D721Med (cell line): ENCODE results near the gene SLC39A5.
A peak's percentile ranks its signal among the peaks of the same experiment; 100 is the strongest.

Experiments
- DNase-seq: peaks from one replicate; pipeline ENCODE4 v3.0.0; 2011; ENCODE audit warnings: low spot score; ENCODE audit not compliant: insufficient read length
- FAIRE-seq: peaks from 2 replicates; lab custom pipeline; 2011; peaks lifted over from hg19 to GRCh38; lab: Jason Lieb, UNC
- TF ChIP-seq, protein P1 (sequence below): IDR thresholded peaks from 2 replicates; pipeline ENCODE4 v1.5.1; 2012; ENCODE audit warnings: mild to moderate bottlenecking, control low read depth; ENCODE audit not compliant: insufficient read depth; ENCODE audit errors: missing control alignments

SLC39A5 gene

DNA sequence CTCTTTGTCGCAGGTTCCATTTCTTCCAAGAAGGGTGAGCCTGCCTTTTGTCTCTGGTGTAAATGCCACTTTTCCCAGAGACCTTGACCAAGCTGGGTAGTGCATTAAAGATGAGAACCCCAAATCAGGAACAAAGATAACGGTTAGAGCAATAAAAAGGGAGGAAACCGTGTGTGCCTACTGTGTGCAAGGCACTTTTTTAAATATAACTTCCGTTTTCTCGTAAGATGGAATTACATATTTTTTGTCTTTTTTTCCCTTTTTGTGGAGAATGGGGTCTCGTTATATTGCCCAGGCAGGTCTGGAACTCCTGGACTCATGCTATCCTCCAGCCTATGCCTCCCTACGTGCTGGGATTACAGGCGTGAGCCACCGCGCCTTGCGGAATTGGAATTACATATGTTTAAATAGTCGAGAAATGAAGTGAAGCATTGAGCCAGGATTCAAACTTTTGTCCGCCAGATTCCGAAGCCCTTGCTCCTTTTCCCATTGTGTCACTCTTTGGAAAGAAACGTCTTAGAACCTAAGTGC lies 6.2 kb upstream of the SLC39A5 start:
- DNase-seq, result no peak
- TF ChIP-seq, protein P1, sequence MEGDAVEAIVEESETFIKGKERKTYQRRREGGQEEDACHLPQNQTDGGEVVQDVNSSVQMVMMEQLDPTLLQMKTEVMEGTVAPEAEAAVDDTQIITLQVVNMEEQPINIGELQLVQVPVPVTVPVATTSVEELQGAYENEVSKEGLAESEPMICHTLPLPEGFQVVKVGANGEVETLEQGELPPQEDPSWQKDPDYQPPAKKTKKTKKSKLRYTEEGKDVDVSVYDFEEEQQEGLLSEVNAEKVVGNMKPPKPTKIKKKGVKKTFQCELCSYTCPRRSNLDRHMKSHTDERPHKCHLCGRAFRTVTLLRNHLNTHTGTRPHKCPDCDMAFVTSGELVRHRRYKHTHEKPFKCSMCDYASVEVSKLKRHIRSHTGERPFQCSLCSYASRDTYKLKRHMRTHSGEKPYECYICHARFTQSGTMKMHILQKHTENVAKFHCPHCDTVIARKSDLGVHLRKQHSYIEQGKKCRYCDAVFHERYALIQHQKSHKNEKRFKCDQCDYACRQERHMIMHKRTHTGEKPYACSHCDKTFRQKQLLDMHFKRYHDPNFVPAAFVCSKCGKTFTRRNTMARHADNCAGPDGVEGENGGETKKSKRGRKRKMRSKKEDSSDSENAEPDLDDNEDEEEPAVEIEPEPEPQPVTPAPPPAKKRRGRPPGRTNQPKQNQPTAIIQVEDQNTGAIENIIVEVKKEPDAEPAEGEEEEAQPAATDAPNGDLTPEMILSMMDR, result no peak
- FAIRE-seq, result no peak

DNA sequence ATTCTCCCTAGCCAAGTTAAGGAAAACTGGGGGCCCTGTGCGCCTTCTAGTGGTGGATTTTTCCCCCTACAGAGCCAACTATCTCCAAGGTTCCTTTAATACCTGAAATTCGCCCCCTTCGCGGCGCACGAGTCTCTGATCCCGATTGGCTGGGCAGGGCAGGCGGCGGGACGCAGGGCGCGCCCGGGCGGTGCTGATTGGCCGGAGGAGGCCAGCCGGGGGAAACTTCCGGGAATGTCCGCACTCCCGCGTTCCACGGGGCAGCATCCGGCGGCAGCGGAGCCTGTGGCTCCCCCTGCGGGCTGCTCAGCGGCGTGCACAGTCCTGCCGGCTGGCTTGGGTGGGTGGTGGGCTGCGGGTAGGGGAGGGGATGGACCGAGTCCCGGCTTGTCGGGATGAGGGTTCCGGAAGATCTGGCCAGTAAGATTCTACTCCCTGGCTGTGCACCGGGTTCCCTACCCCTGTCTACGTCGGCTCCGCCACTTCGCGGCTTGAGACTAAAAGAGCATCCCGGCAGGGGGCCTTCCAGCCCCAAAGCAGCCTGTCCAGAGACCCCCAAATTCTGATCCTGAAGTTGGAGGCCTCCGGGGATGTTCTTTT lies 5.6 kb upstream of the SLC39A5 start, which contains the start of gene NABP2:
TSS of gene NABP2 (plus strand) at position 241 of the 600 bp plus-strand sequence. CDS start 515 bp downstream, outside the sequence.
- FAIRE-seq (no peak), DNase-seq (peak; percentile 97)
- TF ChIP-seq, protein P1, result peak; percentile 61

DNA sequence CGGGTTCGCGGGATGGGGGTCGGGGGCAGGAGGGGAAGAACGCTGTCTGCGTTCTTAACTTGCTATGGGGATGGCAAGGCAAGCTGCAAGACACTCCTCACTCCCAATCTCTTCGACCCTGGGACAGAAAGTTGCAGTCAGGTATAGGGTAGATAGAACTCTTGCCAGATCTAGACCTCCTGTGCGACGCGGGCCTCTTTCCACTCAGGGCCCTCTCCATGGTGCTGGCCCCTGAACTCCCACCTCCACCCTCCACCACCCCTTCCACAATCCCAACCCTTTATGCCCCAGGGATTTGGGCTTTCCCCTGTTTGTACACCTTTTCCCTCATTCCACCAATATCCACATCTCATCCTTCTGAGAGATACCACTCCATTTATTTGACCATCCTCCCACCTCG lies 4.9 kb upstream of the SLC39A5 start:
- FAIRE-seq (no peak), DNase-seq (no peak)
- TF ChIP-seq, protein P1, result no peak

DNA sequence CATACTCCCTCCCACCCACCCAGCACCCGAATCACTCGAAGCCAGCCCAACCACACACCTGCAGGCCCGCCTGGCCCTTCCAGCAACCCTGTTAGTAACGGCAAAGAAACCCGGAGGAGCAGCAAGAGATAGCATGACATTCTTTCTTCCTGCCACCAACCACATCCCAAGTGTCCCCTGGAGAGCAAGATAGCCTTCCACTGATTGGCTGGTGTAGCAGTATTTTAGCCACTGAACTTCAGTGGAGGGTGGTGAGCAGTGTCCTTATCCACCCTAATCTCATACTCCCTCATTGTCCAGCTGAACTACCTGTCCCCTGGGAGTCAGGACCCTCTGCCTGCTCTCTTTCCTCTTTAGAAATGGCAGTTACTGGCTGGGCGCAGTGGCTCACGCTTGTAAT lies 769 bp upstream of the SLC39A5 start:
- FAIRE-seq, result no peak

DNA sequence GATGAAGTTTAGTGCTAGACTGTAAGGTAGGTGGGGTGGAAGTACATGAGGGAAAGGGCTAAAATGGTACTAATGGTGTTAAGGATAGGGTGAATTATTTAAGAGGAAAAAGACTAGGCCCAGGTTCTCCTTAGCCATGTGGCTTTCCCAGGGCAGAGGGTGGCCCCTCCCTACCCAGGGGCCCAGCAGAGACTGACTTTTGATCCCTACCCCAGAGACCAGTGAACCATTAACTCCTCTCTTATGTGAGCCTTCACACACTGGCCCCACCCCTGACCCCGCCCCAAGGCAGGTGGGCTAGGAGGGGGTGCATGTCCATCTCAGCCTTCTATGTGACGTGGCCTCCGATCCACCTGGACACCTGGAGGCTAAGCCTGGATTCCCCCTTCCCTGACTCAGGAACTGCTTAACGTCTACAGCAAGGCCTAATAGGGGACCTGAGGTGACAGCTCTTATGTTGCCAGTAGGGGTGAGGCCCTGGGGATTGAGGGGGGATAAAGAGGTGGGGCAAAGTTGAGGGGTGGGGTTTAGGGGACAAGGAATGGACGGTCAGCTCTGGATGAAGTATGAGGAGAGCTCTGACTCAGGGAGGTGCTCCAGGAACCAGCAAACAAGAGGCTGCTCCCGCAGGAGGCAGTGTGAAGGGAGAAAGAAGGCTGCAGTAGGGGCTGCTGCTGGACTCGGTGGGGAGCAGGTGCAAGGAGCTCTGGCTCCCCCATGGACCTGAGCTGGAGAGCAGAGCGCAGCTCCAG lies 757 bp downstream of the SLC39A5 start:
- no peak for FAIRE-seq
- no peak for DNase-seq
- TF ChIP-seq, protein P1, result no peak

More for the DNA sequence above, 769 bp upstream of the SLC39A5 start:
- no peak for DNase-seq
- TF ChIP-seq, protein P1, result no peak

DNA sequence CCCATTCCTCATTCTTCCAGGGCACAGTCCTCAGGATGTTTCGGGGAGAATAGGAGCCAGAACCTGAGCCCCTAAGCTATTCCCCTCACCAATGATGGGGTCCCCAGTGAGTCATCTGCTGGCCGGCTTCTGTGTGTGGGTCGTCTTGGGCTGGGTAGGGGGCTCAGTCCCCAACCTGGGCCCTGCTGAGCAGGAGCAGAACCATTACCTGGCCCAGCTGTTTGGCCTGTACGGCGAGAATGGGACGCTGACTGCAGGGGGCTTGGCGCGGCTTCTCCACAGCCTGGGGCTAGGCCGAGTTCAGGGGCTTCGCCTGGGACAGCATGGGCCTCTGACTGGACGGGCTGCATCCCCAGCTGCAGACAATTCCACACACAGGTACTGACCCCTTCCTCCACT lies 1.3 kb downstream of the SLC39A5 start:
- no peak for FAIRE-seq
- no peak for DNase-seq
- TF ChIP-seq, protein P1, result no peak
